OCI-LY1 (cell line): Measurements from ENCODE around the gene AGPS.

ENCODE experiments used
- H2AFZ ChIP-seq: fragments of 200-600 bp; sonication (generic), shearing (Covaris generic); 2 replicates; pipeline ENCODE4 v1.6.0; 2014; ENCODE audit warnings: antibody characterized with exemption, mild to moderate bottlenecking, low read length
- H3F3A ChIP-seq: fragments of 200-600 bp; sonication (generic), shearing (Covaris generic); 2 replicates; pipeline ENCODE4 v1.6.0; 2014; ENCODE audit warnings: mild to moderate bottlenecking, antibody characterized with exemption, low read length, moderate library complexity; ENCODE audit not compliant: insufficient read depth
- H3K27ac ChIP-seq: fragments of 200-600 bp; sonication (generic); 2 replicates; pipeline ENCODE4 v1.5.1; 2014; ENCODE audit warnings: low read length, mixed run types, mild to moderate bottlenecking, low read depth; ENCODE audit not compliant: poor library complexity, severe bottlenecking
- H3K27me3 ChIP-seq: fragments of 200-600 bp; sonication (generic); 2 replicates; pipeline ENCODE4 v1.6.0; 2014; ENCODE audit warnings: antibody characterized with exemption, mild to moderate bottlenecking, low read length, moderate library complexity; ENCODE audit not compliant: insufficient read depth
- H3K36me3 ChIP-seq: fragments of 200-600 bp; sonication (generic); 2 replicates; pipeline ENCODE4 v1.6.1; 2014; ENCODE audit warnings: mild to moderate bottlenecking, antibody characterized with exemption, low read length, moderate library complexity, mixed read lengths; ENCODE audit not compliant: insufficient read depth
- H3K4me1 ChIP-seq: fragments of 200-600 bp; sonication (generic); 2 replicates; pipeline ENCODE4 v1.5.1; 2014; ENCODE audit warnings: mild to moderate bottlenecking, low read length, moderate library complexity; ENCODE audit not compliant: insufficient read depth, severe bottlenecking
- H3K4me2 ChIP-seq: fragments of 200-600 bp; sonication (generic), shearing (Covaris generic); 2 replicates; pipeline ENCODE4 v1.6.1; 2014; ENCODE audit warnings: low read length
- H3K4me3 ChIP-seq: fragments of 200-600 bp; sonication (generic); 2 replicates; pipeline ENCODE4 v1.5.1; 2014; ENCODE audit warnings: low read length, low read depth, mild to moderate bottlenecking, mixed read lengths; ENCODE audit not compliant: poor library complexity, severe bottlenecking
- H3K79me2 ChIP-seq: fragments of 200-600 bp; shearing (Covaris generic); 2 replicates; pipeline ENCODE4 v1.6.1; 2016; ENCODE audit warnings: mixed run types, low read length, mixed read lengths; ENCODE audit not compliant: insufficient read depth
- H3K9ac ChIP-seq: fragments of 200-600 bp; sonication (generic), shearing (Covaris generic); 2 replicates; pipeline ENCODE4 v1.6.1; 2014; ENCODE audit warnings: mild to moderate bottlenecking, low read length, mixed read lengths
- H3K9me2 ChIP-seq: fragments of 200-600 bp; sonication (generic), shearing (Covaris generic); 2 replicates; pipeline ENCODE4 v1.6.1; 2014; ENCODE audit warnings: low read depth, mild to moderate bottlenecking, low read length, mixed read lengths
- H3K9me3 ChIP-seq: fragments of 200-600 bp; shearing (Covaris generic); 2 replicates; pipeline ENCODE4 v1.6.1; 2014; ENCODE audit warnings: low read length, mixed read lengths
- H4K20me1 ChIP-seq: fragments of 200-600 bp; sonication (generic), shearing (Covaris generic); 2 replicates; pipeline ENCODE4 v1.6.0; 2016; ENCODE audit warnings: mild to moderate bottlenecking, low read length; ENCODE audit not compliant: insufficient read depth
- EZH2 ChIP-seq: fragments of 200-600 bp; sonication (generic), shearing (Covaris generic); IDR thresholded peaks from 2 replicates; pipeline ENCODE4 v1.8.0; 2017; ENCODE audit warnings: borderline replicate concordance, mixed run types, mild to moderate bottlenecking, antibody characterized with exemption, low read length, moderate library complexity, mixed read lengths
- TF ChIP-seq, protein P1 (sequence below): fragments of 200-600 bp; sonication (generic), shearing (Covaris generic); IDR thresholded peaks from 2 replicates; pipeline ENCODE4 v1.5.1; 2017; ENCODE audit warnings: mild to moderate bottlenecking, antibody characterized with exemption, low read length, moderate library complexity, mixed read lengths

The AGPS gene

DNA sequence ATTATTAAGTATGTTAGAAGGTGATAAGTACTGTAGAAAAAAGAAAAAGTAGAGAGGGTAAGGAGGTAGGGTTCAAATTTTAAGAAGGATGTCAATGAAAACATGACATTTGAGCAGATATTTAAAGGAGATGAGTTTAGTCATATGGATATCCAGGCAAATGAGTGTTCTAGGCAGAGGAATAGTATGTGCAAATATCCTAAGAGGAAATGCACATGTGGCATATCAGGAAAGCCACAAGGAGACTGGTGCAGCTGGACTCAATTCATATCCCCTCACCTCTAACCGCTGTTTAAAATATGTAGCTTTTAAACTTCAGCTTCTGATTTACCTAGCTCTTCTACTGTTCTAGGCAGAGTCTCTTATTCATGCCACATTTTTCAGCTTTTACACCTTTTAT is 9.5 kb downstream of the AGPS start:
- H3K27me3 ChIP-seq: no peaks in the 10 kb centered on the region
- TF ChIP-seq EZH2: no peak
- TF ChIP-seq, protein P1, sequence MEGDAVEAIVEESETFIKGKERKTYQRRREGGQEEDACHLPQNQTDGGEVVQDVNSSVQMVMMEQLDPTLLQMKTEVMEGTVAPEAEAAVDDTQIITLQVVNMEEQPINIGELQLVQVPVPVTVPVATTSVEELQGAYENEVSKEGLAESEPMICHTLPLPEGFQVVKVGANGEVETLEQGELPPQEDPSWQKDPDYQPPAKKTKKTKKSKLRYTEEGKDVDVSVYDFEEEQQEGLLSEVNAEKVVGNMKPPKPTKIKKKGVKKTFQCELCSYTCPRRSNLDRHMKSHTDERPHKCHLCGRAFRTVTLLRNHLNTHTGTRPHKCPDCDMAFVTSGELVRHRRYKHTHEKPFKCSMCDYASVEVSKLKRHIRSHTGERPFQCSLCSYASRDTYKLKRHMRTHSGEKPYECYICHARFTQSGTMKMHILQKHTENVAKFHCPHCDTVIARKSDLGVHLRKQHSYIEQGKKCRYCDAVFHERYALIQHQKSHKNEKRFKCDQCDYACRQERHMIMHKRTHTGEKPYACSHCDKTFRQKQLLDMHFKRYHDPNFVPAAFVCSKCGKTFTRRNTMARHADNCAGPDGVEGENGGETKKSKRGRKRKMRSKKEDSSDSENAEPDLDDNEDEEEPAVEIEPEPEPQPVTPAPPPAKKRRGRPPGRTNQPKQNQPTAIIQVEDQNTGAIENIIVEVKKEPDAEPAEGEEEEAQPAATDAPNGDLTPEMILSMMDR: no peak
- no peak overlapping the region for H3K27ac ChIP-seq
- no peak overlapping the region for H3K4me2 ChIP-seq
- no peak overlapping the region for H3K4me3 ChIP-seq
- H3K9ac ChIP-seq: no peak overlapping the region
- H4K20me1 ChIP-seq: no peaks in the 10 kb centered on the region
- H3K79me2 ChIP-seq: peaks cover 87% of the 10 kb centered on the region
- peaks cover 9% of the 10 kb centered on the region for H3K4me1 ChIP-seq
- H3K9me2 ChIP-seq: no peaks in the 10 kb centered on the region
- H3K9me3 ChIP-seq: no peaks in the 10 kb centered on the region
- no peak overlapping the region for H2AFZ ChIP-seq
- no peaks in the 10 kb centered on the region for H3F3A ChIP-seq
- no peaks in the 10 kb centered on the region for H3K36me3 ChIP-seq

- H3K9me2 ChIP-seq: no peaks in the 10 kb centered on the region
- peaks cover 83% of the 10 kb centered on the region for H3K79me2 ChIP-seq
- H3K27me3 ChIP-seq: no peaks in the 10 kb centered on the region
- no peaks in the 10 kb centered on the region for H3K9me3 ChIP-seq
- no peak overlapping the region for H2AFZ ChIP-seq
- no peaks in the 10 kb centered on the region for H3F3A ChIP-seq
- H3K36me3 ChIP-seq: no peaks in the 10 kb centered on the region
- no peak for TF ChIP-seq EZH2
- TF ChIP-seq, protein P1: no peak
- H3K27ac ChIP-seq: no peak overlapping the region
- H3K9ac ChIP-seq: no peak overlapping the region
- H3K4me2 ChIP-seq: no peak overlapping the region
- no peaks in the 10 kb centered on the region for H4K20me1 ChIP-seq
- peaks cover 9% of the 10 kb centered on the region for H3K4me1 ChIP-seq
- no peak overlapping the region for H3K4me3 ChIP-seq
These were observed 11.3 kb downstream of the AGPS start for GRCh38 chr2:177403838-177404237.

DNA sequence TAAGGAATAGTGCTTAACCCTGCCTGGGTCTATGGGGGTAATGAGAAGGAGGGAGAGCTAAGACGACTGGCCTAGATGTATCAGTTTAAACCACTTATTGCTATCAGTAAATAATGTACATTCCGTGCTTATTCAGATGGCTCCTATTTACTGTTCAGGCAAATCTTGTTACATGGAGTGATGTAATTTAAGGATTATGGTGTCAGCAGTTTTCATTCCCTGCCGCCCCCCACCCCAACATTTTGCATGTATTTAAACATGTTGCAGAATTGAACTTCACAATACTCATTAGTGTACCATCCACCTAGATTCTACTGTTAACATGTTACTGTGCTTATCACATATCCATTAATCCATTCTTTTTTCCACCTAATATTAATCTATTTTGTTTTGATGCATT is 11.7 kb downstream of the AGPS start:
- TF ChIP-seq, protein P1: no peak
- TF ChIP-seq EZH2: no peak
- Histone ChIP-seq H3K9me3 (no peaks in the 10 kb centered on the region), H3K4me3 (no peak overlapping the region), H3K9me2 (no peaks in the 10 kb centered on the region), H3K27ac (no peak overlapping the region), H2AFZ (no peak overlapping the region), H3K4me2 (no peak overlapping the region), H3K9ac (no peak overlapping the region), H3K27me3 (no peaks in the 10 kb centered on the region), H3F3A (no peaks in the 10 kb centered on the region), H3K79me2 (peaks cover 81% of the 10 kb centered on the region), H3K4me1 (peaks cover 6% of the 10 kb centered on the region), H4K20me1 (no peaks in the 10 kb centered on the region), H3K36me3 (no peaks in the 10 kb centered on the region)
